GM21515 (cell line): ENCODE measurements around the gene ACOXL.

Experiments used
- ATAC-seq: cut with Tn5 transposase; IDR thresholded peaks from one replicate; pipeline ENCODE4 v1.9.1; 2021; ENCODE audit not compliant: unreplicated experiment

Gene ACOXL

GRCh38 chr2:110790907-110791306 is 58.5 kb downstream of the ACOXL start:
- no peak for ATAC-seq

- no peak for ATAC-seq
Observed at GRCh38 chr2:110791435-110791834, 59.1 kb downstream of the ACOXL start.

- no peak for ATAC-seq
Observed at GRCh38 chr2:110793034-110793433, 60.7 kb downstream of the ACOXL start.

- no peak for ATAC-seq
Observed at GRCh38 chr2:110794390-110794789, 62.0 kb downstream of the ACOXL start.

- ATAC-seq: no peak
Observed at GRCh38 chr2:110794951-110795350, 62.6 kb downstream of the ACOXL start.

- ATAC-seq: no peak
Observed at GRCh38 chr2:110796716-110797301, 64.4 kb downstream of the ACOXL start.

GRCh38 chr2:110799376-110799775 is 67.0 kb downstream of the ACOXL start:
- ATAC-seq: no peak

GRCh38 chr2:110800611-110801402 is 68.4 kb downstream of the ACOXL start:
- no peak for ATAC-seq

- no peak for ATAC-seq
Observed at GRCh38 chr2:110802208-110802932, 70.0 kb downstream of the ACOXL start.

GRCh38 chr2:110804433-110804832 is 72.1 kb downstream of the ACOXL start:
- ATAC-seq: no peak

GRCh38 chr2:110804915-110805314 is 72.5 kb downstream of the ACOXL start:
- ATAC-seq: peak; percentile 65

- no peak for ATAC-seq
Observed at GRCh38 chr2:110805894-110806452, 73.6 kb downstream of the ACOXL start.

- no peak for ATAC-seq
Observed at GRCh38 chr2:110807522-110807921, 75.1 kb downstream of the ACOXL start.

- no peak for ATAC-seq
Observed at GRCh38 chr2:110810404-110810803, 78.0 kb downstream of the ACOXL start.

- no peak for ATAC-seq
Observed at GRCh38 chr2:110812726-110813645, 80.6 kb downstream of the ACOXL start.

GRCh38 chr2:110813896-110814295 is 81.5 kb downstream of the ACOXL start:
- ATAC-seq: no peak

- no peak for ATAC-seq
Observed at GRCh38 chr2:110815938-110816337, 83.6 kb downstream of the ACOXL start.

- no peak for ATAC-seq
Observed at GRCh38 chr2:110816404-110817365, 84.3 kb downstream of the ACOXL start.

- no peak for ATAC-seq
Observed at GRCh38 chr2:110818767-110819481, 86.6 kb downstream of the ACOXL start.
